Right cardiac atrium (tissue), 5 donors: Measurements from ENCODE around the gene ATP6V0D1. TPM values are rescaled to one million over a fixed set of nuclear protein-coding genes. Genes with fewer than 3 reads are reported as not detected.

Source experiments
- ATAC-seq, 2 donors: fragments of 200-7000 bp; cut with Tn5 transposase; one replicate each; pipeline versions ENCODE4 v1.8.0 to v1.9.1; 2020; ENCODE audit warnings: moderate library complexity in 2 of 2, mild to moderate bottlenecking in 1 of 2
- DNase-seq, 3 donors: peaks; one replicate each; pipeline ENCODE4 v3.0.0-alpha.2; 2020
- H3K27ac ChIP-seq: one replicate; pipeline ENCODE4 v1.5.1; 2013; ENCODE audit warnings: mild to moderate bottlenecking, low read length, control low read depth, moderate library complexity
- H3K27me3 ChIP-seq: one replicate; pipeline ENCODE4 v1.6.1; 2013; ENCODE audit not compliant: control insufficient read depth, insufficient read depth
- H3K4me1 ChIP-seq: one replicate; pipeline ENCODE4 v1.6.1; 2013; ENCODE audit warnings: low read length; ENCODE audit not compliant: control insufficient read depth, insufficient read depth
- H3K4me3 ChIP-seq: one replicate; pipeline ENCODE4 v1.5.1; 2013; ENCODE audit warnings: low read length, control low read depth
- H3K9me3 ChIP-seq: one replicate; pipeline ENCODE4 v1.6.1; 2013; ENCODE audit warnings: low read length; ENCODE audit not compliant: control insufficient read depth
- WGBS: extraction: QIAGEN DNeasy Blood & Tissue Kit; methylation state at CpG from one replicate; pipeline ENCODE4 v1.1.7; 2013; 5-methylcytosine and 5-hydroxymethylcytosine counted together
- intact Hi-C, 4 donors: fragments of 100-400 bp; cut with DNase I; formaldehyde crosslinking; loops; one replicate each; pipeline versions ENCODE4 v1.11.0 to v1.14.0; 2022 to 2023
- polyA plus RNA-seq: library from polyadenylated mRNA; stranded (reverse); fragments of 200-250 nt; gene quantifications from one replicate; pipeline ENCODE4 v1.2.3, GENCODE V29; 2013
- total RNA-seq, 4 donors: library from RNA; stranded (reverse); fragmentation: NEBNext Ultra II Directional; extraction: Animal tissue kit (Norgen Biotek cat#: 25700); gene quantifications; one replicate each; pipeline ENCODE4 v1.2.1, GENCODE V29; 2021
- donor health status: healthy with polysubstance abuse.
- donor health status: DM: no; HTN: yes; CAD: no.
- donor health status: DM: no; HTN: no; CAD: no.
- donor health status: DM: no; HTN: yes; CAD: no; lungs with severe emphysema.
- donor health status: DM: yes; HTN: yes; CAD: no.

The ATP6V0D1 gene
- total and polyA plus RNA-seq, 5 donors = 44.6 to 79.4 (median 64.8) TPM

GRCh38 chr16:67389911-67390815 is 90.8 kb downstream of the ATP6V0D1 start:
- intact Hi-C loops = loop anchor here in 1 of 4 donors (10.0 kb wide), 1 partner anchor 135 kb away; no protein-coding TSS in a partner anchor
- Histone ChIP-seq H3K27me3 (no peaks in the 10 kb centered on the region), H3K4me1 (peaks cover 13% of the 10 kb centered on the region), H3K9me3 (no peaks in the 10 kb centered on the region), H3K4me3 (no peak overlapping the region), H3K27ac (no peak overlapping the region)
- DNase-seq (peak; percentile 30 to 76 (median 65)), ATAC-seq (no peak)
- 79% methylated on average over 27 of the region's 27 CpGs for WGBS

- intact Hi-C loops = no loop called here
Observed at GRCh38 chr16:67388591-67388990, 92.4 kb downstream of the ATP6V0D1 start.

GRCh38 chr16:67388191-67388590 is 92.8 kb downstream of the ATP6V0D1 start:
- Histone ChIP-seq H3K9me3 (no peaks in the 10 kb centered on the region), H3K27ac (no peak overlapping the region), H3K27me3 (no peaks in the 10 kb centered on the region), H3K4me1 (peaks cover 13% of the 10 kb centered on the region), H3K4me3 (no peak overlapping the region)
- DNase-seq (no peak), ATAC-seq (no peak)
- intact Hi-C loops = no loop called here
- WGBS = 89% methylated on average over 8 of the region's 8 CpGs

More at GRCh38 chr16:67388591-67388990, 92.4 kb downstream of the ATP6V0D1 start:
- Histone ChIP-seq H3K4me1 (peaks cover 13% of the 10 kb centered on the region), H3K4me3 (no peak overlapping the region), H3K9me3 (no peaks in the 10 kb centered on the region), H3K27me3 (no peaks in the 10 kb centered on the region), H3K27ac (no peak overlapping the region)
- DNase-seq (no peak), ATAC-seq (no peak)
- WGBS = 97% methylated on average over 2 of the region's 2 CpGs

Other genes with a start within 250 kb of the ATP6V0D1 start
- gene FHOD1, start 233.7 kb downstream of the ATP6V0D1 start, total RNA-seq = 10 to 100 TPM; 16.9 to 32.1 (median 19.4) TPM
- gene FHOD1, start 233.7 kb downstream of the ATP6V0D1 start, polyA plus RNA-seq = 20.5 TPM
- gene SLC9A5, start 232.2 kb downstream of the ATP6V0D1 start, total RNA-seq = 1 to 10 TPM; 2.2 to 2.9 (median 2.5) TPM
- 1.9 TPM for gene SLC9A5, start 232.2 kb downstream of the ATP6V0D1 start, polyA plus RNA-seq
- 1 to 10 TPM; 2.2 to 2.8 (median 2.5) TPM for gene PLEKHG4, start 201.6 kb downstream of the ATP6V0D1 start, total RNA-seq
- 2.2 TPM for gene PLEKHG4, start 201.6 kb downstream of the ATP6V0D1 start, polyA plus RNA-seq
- gene KCTD19, start 154.4 kb downstream of the ATP6V0D1 start, total RNA-seq = under 1 TPM in 1 of 4 donors, not detected in 3; 0.06 TPM
- 0.07 TPM for gene KCTD19, start 154.4 kb downstream of the ATP6V0D1 start, polyA plus RNA-seq
- gene LRRC36, start 154.3 kb downstream of the ATP6V0D1 start, total RNA-seq = under 1 TPM; 0.11 to 0.42 (median 0.29) TPM
- gene LRRC36, start 154.3 kb downstream of the ATP6V0D1 start, polyA plus RNA-seq = 0.36 TPM
- 100 to 1,000 TPM in 1 of 4 donors, 10 to 100 TPM in 3; 21.9 to 183 (median 33.4) TPM for gene TPPP3, start 87.7 kb downstream of the ATP6V0D1 start, total RNA-seq
- 64.6 TPM for gene TPPP3, start 87.7 kb downstream of the ATP6V0D1 start, polyA plus RNA-seq
- 10 to 100 TPM in 1 of 4 donors, 1 to 10 TPM in 3; 6.4 to 10.4 (median 6.4) TPM for gene ZDHHC1, start 64.7 kb downstream of the ATP6V0D1 start, total RNA-seq
- gene ZDHHC1, start 64.7 kb downstream of the ATP6V0D1 start, polyA plus RNA-seq = 5.2 TPM
- gene HSD11B2, start 50.0 kb downstream of the ATP6V0D1 start, total RNA-seq = 1 to 10 TPM in 1 of 4 donors, under 1 TPM in 3; 0.42 to 1.6 (median 0.64) TPM
- 0.38 TPM for gene HSD11B2, start 50.0 kb downstream of the ATP6V0D1 start, polyA plus RNA-seq
- gene AGRP, start 2.4 kb upstream of the ATP6V0D1 start, total RNA-seq = not detected
- not detected for gene AGRP, start 2.4 kb upstream of the ATP6V0D1 start, polyA plus RNA-seq
- gene RIPOR1, start 47.7 kb upstream of the ATP6V0D1 start, total RNA-seq = 10 to 100 TPM; 76.2 to 86.6 (median 83.7) TPM
- gene RIPOR1, start 47.7 kb upstream of the ATP6V0D1 start, polyA plus RNA-seq = 43.8 TPM
- gene CTCF, start 81.4 kb upstream of the ATP6V0D1 start, total RNA-seq = 10 to 100 TPM; 24.2 to 30.5 (median 28.6) TPM
- 17.5 TPM for gene CTCF, start 81.4 kb upstream of the ATP6V0D1 start, polyA plus RNA-seq
- 1 to 10 TPM in 2 of 4 donors, under 1 TPM in 2; 0.65 to 1.2 (median 1.0) TPM for gene CARMIL2, start 164.0 kb upstream of the ATP6V0D1 start, total RNA-seq
- 0.66 TPM for gene CARMIL2, start 164.0 kb upstream of the ATP6V0D1 start, polyA plus RNA-seq
- 10 to 100 TPM in 2 of 4 donors, 1 to 10 TPM in 2; 7.9 to 10.9 (median 9.4) TPM for gene ACD, start 179.1 kb upstream of the ATP6V0D1 start, total RNA-seq
- gene ACD, start 179.1 kb upstream of the ATP6V0D1 start, polyA plus RNA-seq = 9.9 TPM
- gene PARD6A, start 179.8 kb upstream of the ATP6V0D1 start, total RNA-seq = 1 to 10 TPM; 3.4 to 3.5 (median 3.5) TPM
- gene PARD6A, start 179.8 kb upstream of the ATP6V0D1 start, polyA plus RNA-seq = 3.1 TPM
- gene ENKD1, start 185.6 kb upstream of the ATP6V0D1 start, total RNA-seq = 10 to 100 TPM in 2 of 4 donors, 1 to 10 TPM in 2; 8.6 to 11.1 (median 9.5) TPM
- 12.9 TPM for gene ENKD1, start 185.6 kb upstream of the ATP6V0D1 start, polyA plus RNA-seq
- 1 to 10 TPM; 3.9 to 6.2 (median 4.9) TPM for gene C16orf86, start 185.7 kb upstream of the ATP6V0D1 start, total RNA-seq
- 6.0 TPM for gene C16orf86, start 185.7 kb upstream of the ATP6V0D1 start, polyA plus RNA-seq
- gene GFOD2, start 238.2 kb upstream of the ATP6V0D1 start, total RNA-seq = 1 to 10 TPM; 8.2 to 9.9 (median 8.6) TPM
- 8.1 TPM for gene GFOD2, start 238.2 kb upstream of the ATP6V0D1 start, polyA plus RNA-seq